ENCODE measurements around the gene RSF1.
A peak's percentile ranks its signal among the peaks of the same experiment; 100 is the strongest.
"Not testable (repeated sequence)": the region's sequence is repeated elsewhere in the genome, so short reads cannot be mapped to it uniquely, and the experiment has no call there.

The RSF1 gene

GRCh38 chr11:77672264-77672663 is 148.3 kb downstream of the RSF1 start:
- no peak for DNase-seq

- DNase-seq: no peak
Measured at GRCh38 chr11:77669848-77670511, 150.5 kb downstream of the RSF1 start.

- DNase-seq: no peak
Measured at GRCh38 chr11:77668760-77669159, 151.8 kb downstream of the RSF1 start.

DNA sequence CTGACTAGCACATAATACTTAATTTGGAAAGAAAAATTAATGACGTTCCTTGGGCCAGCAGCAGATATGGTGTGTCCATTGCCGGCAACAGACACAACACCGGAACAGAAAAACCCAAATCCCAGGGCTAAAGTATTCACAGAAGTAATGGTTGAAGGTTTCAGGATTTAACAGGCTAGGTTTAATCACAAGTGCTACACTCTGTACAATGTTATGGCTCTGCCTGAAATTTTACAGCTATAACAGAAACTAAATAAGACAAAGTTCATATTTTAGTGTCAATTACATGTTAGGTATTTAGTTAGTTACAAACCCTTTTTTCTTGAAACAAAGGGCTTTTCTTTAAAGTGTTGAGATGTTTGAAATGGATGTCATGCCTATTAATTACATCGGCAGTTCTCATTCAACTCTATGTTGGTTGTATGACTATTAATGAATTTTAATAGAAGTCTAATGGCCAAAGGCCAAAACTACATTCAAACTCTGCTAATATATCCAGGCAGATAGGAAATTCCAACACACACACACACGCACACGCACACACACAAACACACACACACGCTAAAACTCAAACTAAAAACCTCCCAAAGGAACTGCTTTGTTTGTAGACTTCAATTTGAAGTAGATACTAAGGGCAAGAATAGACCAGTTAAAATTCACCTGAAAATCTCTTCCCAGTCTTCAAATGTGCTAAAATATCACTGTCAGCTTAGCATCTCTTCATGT is 155.1 kb downstream of the RSF1 start:
- no peak for DNase-seq

DNA sequence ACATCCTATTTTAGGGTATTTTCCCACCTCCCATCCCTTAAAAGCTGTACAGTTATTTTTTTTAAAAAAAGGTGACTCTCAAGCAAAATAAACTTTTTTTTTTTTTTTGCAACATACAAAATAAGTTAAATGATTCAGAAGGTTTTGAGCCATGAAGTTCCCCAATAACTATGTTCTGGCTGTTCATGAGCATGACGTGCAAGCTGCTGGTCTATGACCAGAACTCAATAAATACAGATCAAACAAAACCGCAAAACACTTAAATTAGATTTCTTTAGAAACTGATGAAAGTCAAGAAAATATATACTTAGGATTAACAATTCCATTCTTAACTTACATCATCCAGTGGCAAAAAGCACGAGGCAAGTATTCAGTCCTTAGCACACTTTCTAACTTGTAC is 158.9 kb downstream of the RSF1 start:
- DNase-seq: no peak

DNA sequence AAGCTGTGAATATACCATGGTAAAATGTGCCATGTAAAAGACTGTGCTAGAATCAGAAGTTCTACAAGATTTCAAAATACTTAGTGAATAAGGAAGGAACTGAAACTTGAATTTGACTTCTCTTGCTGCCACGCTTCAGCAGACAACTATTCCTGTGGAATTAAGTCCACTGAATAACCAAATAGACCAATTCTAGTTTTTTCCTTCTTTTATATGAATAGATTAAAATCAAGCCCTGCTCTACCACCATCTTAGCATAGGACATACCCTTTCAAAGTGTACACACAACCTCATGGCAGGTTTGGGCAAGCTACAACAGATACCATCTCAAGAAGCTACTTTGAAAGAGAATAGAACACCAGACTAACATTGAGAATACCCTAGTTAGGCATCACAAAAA is 159.6 kb downstream of the RSF1 start:
- no peak for DNase-seq

DNA sequence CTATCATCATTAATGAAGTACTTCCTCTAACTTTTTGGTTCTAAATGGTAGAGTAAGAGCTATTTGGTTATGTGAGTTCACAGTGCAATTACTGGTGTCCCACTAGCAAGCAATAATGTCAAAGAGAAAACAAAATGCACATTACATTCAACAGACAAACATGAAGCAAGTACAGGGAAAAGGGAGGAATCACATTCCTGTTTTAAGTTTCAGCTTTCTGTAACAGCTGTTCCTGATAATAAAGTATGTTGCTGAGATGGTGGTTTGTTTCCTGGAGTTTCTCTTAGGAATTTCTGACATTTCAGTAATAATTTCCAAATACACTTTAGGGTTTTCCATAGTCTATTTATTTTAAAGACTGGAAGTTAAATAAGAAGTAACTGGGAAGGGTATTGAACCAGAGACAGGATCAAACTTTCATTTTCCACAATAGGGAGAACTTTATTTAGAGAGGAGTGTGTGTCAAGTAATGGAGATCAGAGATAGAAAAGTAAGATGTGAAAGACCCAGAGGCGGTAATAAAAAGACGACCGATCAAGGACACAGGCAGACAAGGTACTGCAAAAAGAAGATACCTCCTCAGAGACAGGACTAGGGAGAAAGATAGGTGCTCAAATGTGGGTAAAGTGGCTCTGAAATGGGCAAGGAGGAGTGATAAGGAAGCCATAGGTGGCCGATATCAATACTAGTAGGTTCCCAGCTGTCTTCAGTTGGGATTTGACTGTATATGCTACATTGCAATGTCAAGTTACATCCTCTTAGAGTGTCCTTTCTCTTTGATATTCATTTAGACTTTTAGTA is 162.1 kb downstream of the RSF1 start:
- no peak for DNase-seq

DNA sequence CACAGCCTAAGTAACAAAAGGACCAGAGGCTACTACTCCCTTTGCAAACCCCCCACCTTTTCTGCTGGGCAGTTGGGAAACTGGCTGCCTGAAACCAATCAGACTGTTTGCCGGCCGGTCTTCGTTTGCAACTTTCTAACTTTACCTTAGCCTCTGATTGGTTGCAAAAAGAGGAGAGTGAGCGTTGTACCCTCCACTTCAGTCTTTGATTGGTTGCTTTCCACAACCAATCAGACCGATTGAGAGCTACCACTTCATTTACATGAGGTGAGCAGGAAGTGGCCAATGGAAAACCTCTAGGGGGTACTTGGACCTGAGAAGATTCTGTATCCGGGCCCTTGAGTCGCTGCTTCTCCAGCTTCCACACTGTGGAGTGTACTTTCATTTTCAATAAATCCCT is 164.2 kb downstream of the RSF1 start:
- DNase-seq: no peak

DNA sequence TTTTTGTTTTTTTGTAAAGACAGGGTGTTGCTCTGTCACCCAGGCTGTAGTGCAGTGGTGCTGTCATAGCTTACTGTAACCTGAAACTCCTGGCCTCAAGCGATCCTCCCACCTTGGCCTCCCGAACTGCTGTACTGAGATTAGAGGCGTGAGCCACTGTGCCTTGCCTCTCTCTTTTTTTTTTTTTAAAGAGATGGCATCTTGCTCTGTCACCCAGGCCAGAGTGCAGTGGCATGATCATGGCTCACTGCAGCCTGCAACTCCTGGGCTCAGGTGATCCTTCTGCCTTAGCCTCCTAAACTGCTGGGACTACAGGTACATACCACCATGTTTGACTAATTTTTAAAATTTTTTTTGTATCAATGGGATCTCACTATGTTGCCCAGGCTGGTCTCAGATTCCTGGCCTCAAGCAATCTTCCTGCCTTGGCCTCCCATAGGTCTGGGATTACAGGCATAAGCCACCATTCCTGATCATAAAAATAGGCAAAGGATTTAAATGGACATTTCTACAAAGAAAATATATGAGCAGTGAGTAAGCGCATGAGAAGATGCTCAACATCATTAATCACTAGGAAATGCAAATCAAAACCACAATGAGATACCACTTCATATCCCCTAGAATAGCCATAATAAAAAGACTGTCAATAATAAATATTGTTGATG is 165.6 kb downstream of the RSF1 start:
- DNase-seq: no peak

- no peak for DNase-seq
Measured at GRCh38 chr11:77650123-77650522, 170.4 kb downstream of the RSF1 start.

GRCh38 chr11:77647654-77648305 is 172.7 kb downstream of the RSF1 start:
- DNase-seq: no peak

DNA sequence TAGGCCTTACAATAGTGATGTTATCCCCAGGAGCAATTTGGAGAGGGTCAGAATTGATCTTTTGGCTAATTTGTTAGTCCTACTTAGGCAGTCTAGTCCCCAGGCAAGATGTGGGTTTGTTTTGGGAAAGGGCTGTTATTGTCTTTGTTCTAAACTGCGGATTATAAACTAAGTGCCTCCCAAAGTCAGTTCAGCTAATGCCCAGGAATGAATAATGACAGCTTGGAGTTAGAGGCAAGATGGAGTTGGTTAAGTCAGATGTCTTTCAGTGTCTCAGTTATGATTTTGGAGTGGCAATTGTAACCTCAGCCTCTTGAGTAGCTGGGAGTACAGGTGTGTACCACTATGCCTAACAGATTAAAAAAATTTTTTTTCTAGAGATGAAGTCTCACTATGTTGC is 175.6 kb downstream of the RSF1 start:
- DNase-seq: no peak

DNA sequence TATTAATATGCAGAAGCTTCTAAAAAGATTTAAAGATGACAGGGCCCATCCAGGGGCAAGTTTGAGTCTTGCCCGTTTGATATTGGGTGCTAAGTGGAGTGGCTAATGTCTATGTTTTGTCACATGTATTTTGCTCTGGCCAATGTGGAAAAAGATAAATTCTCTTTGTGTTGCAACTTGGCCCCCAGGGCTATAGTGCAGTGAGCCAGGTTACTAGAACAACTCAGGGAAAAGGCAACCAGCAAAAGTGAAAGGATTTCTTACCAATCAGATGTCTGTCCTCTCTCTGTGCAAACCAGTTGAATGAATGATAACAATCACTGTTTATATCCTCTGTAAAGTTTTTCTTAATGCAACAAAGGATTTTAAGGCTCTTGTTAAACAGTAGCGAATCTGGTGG is 178.3 kb downstream of the RSF1 start:
- no peak for DNase-seq

- DNase-seq: peak; percentile 93
Measured at GRCh38 chr11:77637345-77638165, 183.0 kb downstream of the RSF1 start, which contains the start of gene CLNS1A. CLNS1A (minus strand) TSS chr11:77637794; CDS start chr11:77637714, 80 bp downstream.

DNA sequence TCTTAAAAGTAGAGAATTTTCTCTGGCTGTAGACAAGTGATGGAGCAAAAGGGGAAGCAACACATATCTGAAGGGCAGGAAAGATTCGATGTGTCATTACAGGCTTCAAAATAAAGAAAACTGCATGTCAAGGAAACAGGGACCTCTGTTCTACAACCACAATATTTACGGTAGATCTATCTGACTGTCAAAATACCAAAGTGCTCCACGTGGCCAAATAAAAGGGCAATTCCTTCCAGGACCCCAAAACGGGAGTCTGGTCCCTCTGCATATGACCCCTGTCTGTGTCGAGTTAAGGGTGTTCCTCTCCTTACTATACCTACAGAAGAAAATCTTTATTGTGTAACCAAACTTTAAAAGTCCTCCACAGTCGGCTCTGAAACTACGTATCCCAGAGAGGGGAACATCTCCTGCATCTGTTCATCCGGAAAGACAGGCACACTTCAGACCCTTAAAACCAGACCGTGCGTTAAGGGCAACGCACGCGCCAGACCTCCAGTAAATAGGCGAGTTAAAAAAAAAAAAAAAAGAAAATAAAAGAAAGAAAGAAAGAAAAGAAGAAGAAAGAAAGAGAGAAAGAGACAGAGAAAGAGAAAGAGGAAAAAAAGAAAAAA is 183.7 kb downstream of the RSF1 start:
- DNase-seq: no peak

GRCh38 chr11:77633926-77634325 is 186.6 kb downstream of the RSF1 start:
- not testable (repeated sequence) for DNase-seq

DNA sequence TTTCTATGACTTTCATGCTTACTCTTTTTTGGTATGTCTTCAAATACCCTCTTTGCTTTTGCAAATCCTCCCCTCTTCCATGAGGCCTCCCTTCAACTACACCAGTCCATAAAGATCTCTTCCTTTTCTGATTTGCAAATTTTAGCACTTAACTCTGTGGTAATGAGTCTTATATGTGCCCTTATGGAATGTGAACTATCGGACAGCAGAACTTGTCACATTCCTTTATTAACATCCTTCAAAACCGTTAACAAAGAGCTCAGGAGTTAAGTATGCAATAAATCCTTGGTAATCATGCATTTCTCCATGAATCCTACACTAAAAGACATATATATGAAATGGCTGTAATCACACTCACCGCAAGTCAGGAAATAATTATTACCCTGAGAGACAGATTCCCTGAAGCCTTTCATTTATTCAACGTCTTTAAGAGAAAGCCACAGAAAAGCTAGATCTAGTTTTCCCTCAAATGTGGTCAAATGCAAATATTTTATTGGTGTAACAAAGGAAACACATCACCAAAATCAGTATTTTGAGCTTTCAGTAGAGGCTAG is 190.3 kb downstream of the RSF1 start:
- DNase-seq: no peak

GRCh38 chr11:77619576-77620198 is 200.8 kb downstream of the RSF1 start:
- no peak for DNase-seq

- no peak for DNase-seq
Measured at GRCh38 chr11:77617892-77618291, 202.6 kb downstream of the RSF1 start.

DNA sequence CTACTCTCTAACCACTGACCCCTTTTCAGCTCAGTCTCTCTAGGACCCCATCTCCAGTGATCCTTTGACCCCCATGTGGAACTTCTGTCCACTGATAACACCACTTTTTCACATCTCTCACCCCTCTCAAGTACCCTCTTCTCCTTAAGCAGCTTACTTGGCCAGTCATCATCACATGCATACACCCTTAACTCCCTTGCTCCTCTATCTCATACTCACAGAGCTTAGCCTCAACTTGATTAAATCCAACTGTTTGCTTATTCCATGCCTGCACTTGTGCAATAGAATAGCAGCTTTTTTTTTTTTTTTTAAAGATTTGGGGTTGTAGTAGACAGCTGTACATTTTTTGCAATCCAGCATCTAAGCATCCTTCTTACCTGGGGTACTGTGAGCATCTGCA is 208.6 kb downstream of the RSF1 start:
- no peak for DNase-seq
